Caco-2 (cell line): ENCODE results near the gene ASTN2. TPM values are rescaled to one million over a fixed set of nuclear protein-coding genes. Genes with fewer than 3 reads are reported as not detected.

ENCODE experiments used
- BruUV-seq: library from RNA; stranded (reverse); fragments of 400-500 nt; replicated peaks from 2 replicates; lab custom pipeline; 2021; lab: Mats Ljungman, UMichigan
- CTCF ChIA-PET: fragments of 300-600 bp; sonication (Branson Sonifier 250); formaldehyde crosslinking; loops from one replicate; lab custom pipeline; 2022; ENCODE audit warnings: antibody characterized with exemption; lab: Charles Lee
- POLR2A ChIA-PET: fragments of 300-600 bp; sonication (Branson Sonifier 250); formaldehyde crosslinking; loops from one replicate; lab custom pipeline; 2022; ENCODE audit warnings: antibody characterized with exemption; lab: Charles Lee
- DNase-seq, 2 experiments: peaks; one replicate each; pipeline versions ENCODE4 v3.0.0 to v3.0.0-alpha.2; 2020 to 2022
- H3K27me3 ChIP-seq: replicated peaks from 2 replicates; pipeline ENCODE4 v1.6.0; 2011; ENCODE audit warnings: low read length; ENCODE audit not compliant: control insufficient read depth, insufficient read depth
- H3K36me3 ChIP-seq: 2 replicates; pipeline ENCODE4 v1.5.1; 2011; ENCODE audit warnings: low read length; ENCODE audit not compliant: control insufficient read depth, insufficient read depth
- H3K4me1 ChIP-seq: fragments of 250-450 bp; sonication (Bioruptor Pico); 2 replicates; pipeline ENCODE4 v1.5.1; 2020; ENCODE audit warnings: mild to moderate bottlenecking
- H3K4me3 ChIP-seq: 2 replicates; pipeline ENCODE4 v1.5.1; 2011; ENCODE audit warnings: low read depth, mild to moderate bottlenecking, control low read depth, low read length
- H3K9me3 ChIP-seq: fragments of 250-450 bp; sonication (Bioruptor Pico); 2 replicates; pipeline ENCODE4 v1.5.1; 2020; ENCODE audit warnings: mild to moderate bottlenecking, moderate library complexity
- H3K27ac Mint-ChIP-seq: one replicate; pipeline ENCODE4 v1.8.0; 2022; ENCODE audit warnings: mixed read lengths; ENCODE audit not compliant: unreplicated experiment
- H3K27me3 Mint-ChIP-seq: one replicate; pipeline ENCODE4 v1.8.0; 2022; ENCODE audit warnings: mixed read lengths; ENCODE audit not compliant: insufficient read depth, unreplicated experiment
- H3K36me3 Mint-ChIP-seq: one replicate; pipeline ENCODE4 v1.8.0; 2022; ENCODE audit warnings: mild to moderate bottlenecking, mixed read lengths; ENCODE audit not compliant: insufficient read depth, unreplicated experiment
- H3K4me1 Mint-ChIP-seq: one replicate; pipeline ENCODE4 v1.8.0; 2022; ENCODE audit warnings: low read depth, mixed read lengths; ENCODE audit not compliant: unreplicated experiment
- H3K4me3 Mint-ChIP-seq: one replicate; pipeline ENCODE4 v1.8.0; 2022; ENCODE audit warnings: mild to moderate bottlenecking, moderate library complexity, mixed read lengths; ENCODE audit not compliant: unreplicated experiment
- H3K9me3 Mint-ChIP-seq: one replicate; pipeline ENCODE4 v1.8.0; 2022; ENCODE audit warnings: mixed read lengths; ENCODE audit not compliant: unreplicated experiment
- CTCF ChIP-seq, 2 experiments: fragments of 200-600 bp in 1 of 2; IDR thresholded peaks; 1 replicate in 1 of 2; 2 replicates in 1 of 2; pipeline versions ENCODE4 v1.5.1 to v1.8.0; 2011 to 2022; ENCODE audit warnings: antibody characterized with exemption in 1 of 2, control low read depth in 1 of 2, inconsistent platforms in 1 of 2, low read depth in 1 of 2, low read length in 1 of 2, mild to moderate bottlenecking in 1 of 2, moderate library complexity in 1 of 2; ENCODE audit not compliant: insufficient read depth in 1 of 2, severe bottlenecking in 1 of 2, unreplicated experiment in 1 of 2
- intact Hi-C: fragments of 100-400 bp; cut with micrococcal nuclease; formaldehyde crosslinking; loops from one replicate; pipeline ENCODE4 v1.10.0; 2022; ENCODE audit not compliant: unreplicated experiment
- total RNA-seq: library from RNA; stranded (reverse); gene quantifications from 2 replicates; pipeline ENCODE4 v1.2.3, GENCODE V29; 2022

ASTN2 gene
- total RNA-seq, 1 experiment from 2014 or later = 12.7 TPM

- no TSS peak for BruUV-seq
- Histone ChIP-seq H3K4me3 (no peak overlapping the region), H3K9me3 (no peaks in the 10 kb centered on the region), H3K4me1 (no peaks in the 10 kb centered on the region), H3K36me3 (no peaks in the 10 kb centered on the region), H3K27me3 (no peaks in the 10 kb centered on the region)
- intact Hi-C loops = no loop called here
- peaks cover 2% of the 10 kb centered on the region for H3K4me1 Mint-ChIP-seq
- no peaks in the 10 kb centered on the region for H3K27me3 Mint-ChIP-seq
- H3K36me3 Mint-ChIP-seq = no peaks in the 10 kb centered on the region
- H3K4me3 Mint-ChIP-seq = no peak overlapping the region
- no peak overlapping the region for H3K27ac Mint-ChIP-seq
- POLR2A ChIA-PET = no interaction called here
- TF ChIP-seq CTCF (IDR thresholded peaks at IDR 0.05; ENCODE audit: insufficient read depth in 1 of 2, low read depth in 1 of 2, low read length in 1 of 2, severe bottlenecking in 1 of 2, unreplicated experiment in 1 of 2) = no peak
- no peaks in the 10 kb centered on the region for H3K9me3 Mint-ChIP-seq
- CTCF ChIA-PET = no interaction called here
- no peak for DNase-seq
Observed at GRCh38 chr9:116632990-116633838, 781.6 kb downstream of the ASTN2 start.

GRCh38 chr9:116629634-116630033 is 785.2 kb downstream of the ASTN2 start:
- Histone ChIP-seq H3K9me3 (no peaks in the 10 kb centered on the region), H3K4me3 (no peak overlapping the region), H3K4me1 (0 out of 2 replicates have a peak, but pooled peaks cover under 1% of the 10 kb centered on the region), H3K27me3 (no peaks in the 10 kb centered on the region), H3K36me3 (no peaks in the 10 kb centered on the region)
- intact Hi-C loops = no loop called here
- no peaks in the 10 kb centered on the region for H3K27me3 Mint-ChIP-seq
- no peak for TF ChIP-seq CTCF (IDR thresholded peaks at IDR 0.05; ENCODE audit: insufficient read depth in 1 of 2, low read depth in 1 of 2, low read length in 1 of 2, severe bottlenecking in 1 of 2, unreplicated experiment in 1 of 2)
- H3K27ac Mint-ChIP-seq = no peak overlapping the region
- no peak overlapping the region for H3K4me3 Mint-ChIP-seq
- H3K36me3 Mint-ChIP-seq = no peaks in the 10 kb centered on the region
- ChIA-PET POLR2A (no interaction called here), CTCF (no interaction called here)
- no peak for DNase-seq
- no TSS peak for BruUV-seq
- H3K9me3 Mint-ChIP-seq = no peaks in the 10 kb centered on the region
- H3K4me1 Mint-ChIP-seq = no peaks in the 10 kb centered on the region

- Histone ChIP-seq H3K36me3 (no peaks in the 10 kb centered on the region), H3K4me3 (no peak overlapping the region), H3K27me3 (no peaks in the 10 kb centered on the region), H3K9me3 (no peaks in the 10 kb centered on the region), H3K4me1 (0 out of 2 replicates have a peak, but pooled peaks cover 4% of the 10 kb centered on the region)
- Mint-ChIP-seq H3K27ac (no peak overlapping the region), H3K4me1 (no peaks in the 10 kb centered on the region), H3K4me3 (no peak overlapping the region), H3K9me3 (no peaks in the 10 kb centered on the region), H3K27me3 (no peaks in the 10 kb centered on the region), H3K36me3 (no peaks in the 10 kb centered on the region)
- DNase-seq = no peak
- POLR2A ChIA-PET = no interaction called here
- BruUV-seq = no TSS peak
- no peak for TF ChIP-seq CTCF (IDR thresholded peaks at IDR 0.05; ENCODE audit: insufficient read depth in 1 of 2, low read depth in 1 of 2, low read length in 1 of 2, severe bottlenecking in 1 of 2, unreplicated experiment in 1 of 2)
- intact Hi-C loops = no loop called here
- CTCF ChIA-PET = no interaction called here
Observed at GRCh38 chr9:116628716-116629115, 786.1 kb downstream of the ASTN2 start.
